Esophagus squamous epithelium (tissue), 4 donors: ENCODE results near the gene TAF12.

ENCODE experiments used
- CTCF ChIP-seq, 6 experiments: fragments of 450-650 bp in 4 of 6; fragments of 200-600 bp in 2 of 6; sonication (generic) in 2 of 6; IDR thresholded peaks; one replicate each; pipeline ENCODE4 v1.5.1; 2016 to 2019; ENCODE audit warnings: antibody characterized with exemption in 6 of 6, mild to moderate bottlenecking in 4 of 6, moderate library complexity in 4 of 6
- POLR2A ChIP-seq, 4 donors: fragments of 450-650 bp; IDR thresholded peaks; one replicate each; pipeline ENCODE4 v1.6.1; 2017; ENCODE audit warnings: antibody characterized with exemption in 4 of 4, mild to moderate bottlenecking in 4 of 4, moderate library complexity in 3 of 4

DNA sequence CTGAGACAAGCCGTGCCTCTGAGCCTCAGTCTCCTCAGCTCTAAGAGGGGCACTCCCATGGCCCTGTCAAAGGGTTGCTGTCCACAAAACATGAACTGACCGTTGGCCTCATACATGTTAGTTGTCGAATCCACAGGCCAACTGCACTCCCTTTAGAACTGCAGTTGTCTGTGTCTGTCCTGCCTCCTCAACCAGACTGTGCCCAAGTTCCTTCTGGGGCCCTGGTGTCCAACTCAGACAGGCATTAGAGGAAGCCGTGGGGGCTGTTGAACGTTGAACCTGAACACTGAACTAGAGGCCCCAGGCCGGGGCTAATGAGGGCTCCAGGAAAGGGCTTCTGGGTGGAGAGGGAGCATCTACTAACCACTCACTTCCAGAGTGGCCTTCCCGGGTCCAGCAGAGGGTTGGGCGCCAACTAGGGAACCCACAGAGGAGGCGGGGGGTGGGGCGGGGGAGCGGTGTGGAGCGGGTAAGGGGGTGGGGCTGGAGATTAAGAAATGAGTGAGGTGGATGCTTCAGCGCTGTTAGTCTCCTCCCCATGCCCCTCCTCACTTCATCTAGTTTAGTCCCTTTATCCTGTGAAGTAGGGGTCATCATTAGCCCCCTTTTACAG lies 51.1 kb downstream of the TAF12 start, which contains the start of gene RAB42:
- TF ChIP-seq POLR2A (IDR thresholded peaks at IDR 0.05): no peak
- no peak for TF ChIP-seq CTCF (IDR thresholded peaks at IDR 0.05)
